Neuronal stem cell (in vitro differentiated cells): ENCODE results near the gene TSPAN9.

Source experiments
- DNase-seq: peaks from one replicate; pipeline ENCODE4 v3.0.0-alpha.2; 2013; ENCODE audit warnings: low spot score
- H2AFZ ChIP-seq: one replicate; pipeline ENCODE4 v1.6.1; 2013; ENCODE audit warnings: mild to moderate bottlenecking, low read length, inconsistent platforms
- H2AK5ac ChIP-seq: 2 replicates; pipeline ENCODE4 v1.6.1; 2013; ENCODE audit warnings: low read depth, mild to moderate bottlenecking, inconsistent platforms, low read length, moderate library complexity, mixed read lengths
- H2BK120ac ChIP-seq: 2 replicates; pipeline ENCODE4 v1.6.1; 2013; ENCODE audit warnings: low read depth, mild to moderate bottlenecking, inconsistent platforms, low read length, moderate library complexity, mixed read lengths
- H2BK12ac ChIP-seq: one replicate; pipeline ENCODE4 v1.6.1; 2013; ENCODE audit warnings: low read length, inconsistent platforms
- H2BK15ac ChIP-seq: 2 replicates; pipeline ENCODE4 v1.6.1; 2013; ENCODE audit warnings: mild to moderate bottlenecking, low read length, inconsistent platforms, mixed read lengths
- H2BK5ac ChIP-seq: one replicate; pipeline ENCODE4 v1.6.1; 2013; ENCODE audit warnings: inconsistent platforms, mild to moderate bottlenecking, low read length, moderate library complexity
- H3K14ac ChIP-seq: one replicate; pipeline ENCODE4 v1.6.1; 2013; ENCODE audit warnings: low read length, inconsistent platforms
- H3K18ac ChIP-seq: 2 replicates; pipeline ENCODE4 v1.6.1; 2013; ENCODE audit warnings: low read length, inconsistent platforms
- H3K23ac ChIP-seq: 2 replicates; pipeline ENCODE4 v1.6.1; 2013; ENCODE audit warnings: low read depth, mild to moderate bottlenecking, mixed read lengths, low read length, inconsistent platforms; ENCODE audit not compliant: poor library complexity
- H3K27ac ChIP-seq: replicated peaks from 3 replicates; pipeline ENCODE4 v1.5.1; 2013; ENCODE audit warnings: low read length, inconsistent platforms
- H3K27me3 ChIP-seq, 3 experiments: 2 replicates each; pipeline ENCODE4 v1.6.1; 2013; ENCODE audit warnings: low read length in 3 of 3, mild to moderate bottlenecking in 2 of 3, inconsistent platforms in 1 of 3, low read depth in 1 of 3, mixed read lengths in 1 of 3, moderate library complexity in 1 of 3; ENCODE audit not compliant: control insufficient read depth in 3 of 3, insufficient read depth in 3 of 3
- H3K36me3 ChIP-seq, 2 donors: replicated peaks in 1 of 2; 2 replicates each; pipeline ENCODE4 v1.6.1; 2013; ENCODE audit warnings: low read length in 2 of 2; ENCODE audit not compliant: control insufficient read depth in 2 of 2, insufficient read depth in 2 of 2
- H3K4ac ChIP-seq: 2 replicates; pipeline ENCODE4 v1.6.1; 2013; ENCODE audit warnings: inconsistent platforms, mild to moderate bottlenecking, low read length, moderate library complexity
- H3K4me1 ChIP-seq, 2 donors: 1 replicate in 1 of 2; 2 replicates in 1 of 2; pipeline ENCODE4 v1.6.1; 2013; ENCODE audit warnings: low read length in 2 of 2, low read depth in 1 of 2; ENCODE audit not compliant: control insufficient read depth in 2 of 2, insufficient read depth in 1 of 2
- H3K4me2 ChIP-seq: one replicate; pipeline ENCODE4 v1.6.1; 2013; ENCODE audit warnings: mild to moderate bottlenecking, low read length, inconsistent platforms; ENCODE audit not compliant: insufficient read depth, poor library complexity, severe bottlenecking
- H3K4me3 ChIP-seq, 2 donors: 2 replicates each; pipeline ENCODE4 v1.5.1; 2013; ENCODE audit warnings: low read length in 2 of 2, mild to moderate bottlenecking in 2 of 2, inconsistent platforms in 1 of 2, moderate library complexity in 1 of 2
- H3K79me1 ChIP-seq: one replicate; pipeline ENCODE4 v1.6.1; 2013; ENCODE audit warnings: low read depth, mild to moderate bottlenecking, inconsistent platforms, low read length, moderate library complexity
- H3K9ac ChIP-seq: one replicate; pipeline ENCODE4 v1.6.1; 2013; ENCODE audit warnings: mild to moderate bottlenecking, low read depth, low read length, inconsistent platforms; ENCODE audit not compliant: poor library complexity
- H3K9me3 ChIP-seq, 2 donors: replicated peaks in 1 of 2; 2 replicates each; pipeline versions ENCODE3 to v1.6.1; 2013; ENCODE audit warnings: low read length in 2 of 2, mild to moderate bottlenecking in 2 of 2, inconsistent platforms in 1 of 2, low read depth in 1 of 2, mixed read lengths in 1 of 2, moderate library complexity in 1 of 2; ENCODE audit not compliant: control insufficient read depth in 2 of 2, insufficient read depth in 1 of 2
- H4K8ac ChIP-seq: one replicate; pipeline ENCODE4 v1.6.1; 2013; ENCODE audit warnings: low read depth, mild to moderate bottlenecking, inconsistent platforms, low read length, moderate library complexity
- H4K91ac ChIP-seq: one replicate; pipeline ENCODE4 v1.6.1; 2013; ENCODE audit warnings: low read length, low read depth, mild to moderate bottlenecking, inconsistent platforms; ENCODE audit not compliant: poor library complexity
- WGBS, 2 donors: extraction: QIAGEN DNeasy Blood & Tissue Kit; methylation state at CpG; one replicate each; pipeline ENCODE4 v1.1.7; 2013; ENCODE audit warnings: missing lambda C conversion rate in 2 of 2, mixed read lengths in 1 of 2; ENCODE audit not compliant: insufficient read length in 2 of 2, insufficient replicate concordance in 1 of 2; ENCODE audit errors: extremely low coverage in 2 of 2; 5-methylcytosine and 5-hydroxymethylcytosine counted together

Gene TSPAN9

GRCh38 chr12:3119192-3119755 lies 42.1 kb downstream of the TSPAN9 start:
- no peaks in the 10 kb centered on the region for H3K36me3 ChIP-seq
- no peak overlapping the region for H2BK5ac ChIP-seq
- H3K4me1 ChIP-seq = peaks cover 7 to 25% of the 10 kb centered on the region in 2 donors
- H3K4me2 ChIP-seq = no peak overlapping the region
- no peak overlapping the region for H3K4ac ChIP-seq
- no peak overlapping the region for H2BK15ac ChIP-seq
- no peak overlapping the region for H4K8ac ChIP-seq
- peaks cover 5 to 7% of the 10 kb centered on the region in 2 donors for H3K9me3 ChIP-seq
- H3K18ac ChIP-seq = no peak overlapping the region
- H3K9ac ChIP-seq = no peak overlapping the region
- WGBS, 2 donors = no CpG with 5 or more reads among the region's 9 CpGs
- no peaks in the 10 kb centered on the region for H3K27me3 ChIP-seq
- H2AK5ac ChIP-seq = no peak overlapping the region
- H2AFZ ChIP-seq = no peak overlapping the region
- H3K79me1 ChIP-seq = no peaks in the 10 kb centered on the region
- DNase-seq = no peak
- H3K27ac ChIP-seq = no peak overlapping the region
- no peak overlapping the region for H3K23ac ChIP-seq
- no peak overlapping the region for H4K91ac ChIP-seq
- H2BK12ac ChIP-seq = no peak overlapping the region
- H2BK120ac ChIP-seq = no peak overlapping the region
- no peak overlapping the region for H3K14ac ChIP-seq
- no peak overlapping the region for H3K4me3 ChIP-seq

GRCh38 chr12:3119756-3120601 lies 42.8 kb downstream of the TSPAN9 start:
- no peak overlapping the region for H3K14ac ChIP-seq
- H2BK12ac ChIP-seq = no peak overlapping the region
- H3K79me1 ChIP-seq = no peaks in the 10 kb centered on the region
- no peaks in the 10 kb centered on the region for H3K36me3 ChIP-seq
- no peak overlapping the region for H3K4ac ChIP-seq
- no peak overlapping the region for H3K4me2 ChIP-seq
- no peaks in the 10 kb centered on the region for H3K27me3 ChIP-seq
- peak overlapping the region; percentile 9 for H3K9ac ChIP-seq
- H2BK120ac ChIP-seq = peak overlapping the region; percentile 37
- peak overlapping the region; percentile 75 for H3K23ac ChIP-seq
- H3K4me1 ChIP-seq = peaks cover 7 to 25% of the 10 kb centered on the region in 2 donors
- H2BK5ac ChIP-seq = no peak overlapping the region
- no peak overlapping the region for H3K27ac ChIP-seq
- no peak overlapping the region for H3K4me3 ChIP-seq
- H2AFZ ChIP-seq = no peak overlapping the region
- H3K18ac ChIP-seq = no peak overlapping the region
- H2AK5ac ChIP-seq = no peak overlapping the region
- no CpG with 5 or more reads among the region's 17 CpGs for WGBS, 2 donors
- no peak overlapping the region for H4K91ac ChIP-seq
- H3K9me3 ChIP-seq = peaks cover 5 to 7% of the 10 kb centered on the region in 2 donors
- peak overlapping the region; percentile 30 for H2BK15ac ChIP-seq
- no peak for DNase-seq
- H4K8ac ChIP-seq = no peak overlapping the region

DNA sequence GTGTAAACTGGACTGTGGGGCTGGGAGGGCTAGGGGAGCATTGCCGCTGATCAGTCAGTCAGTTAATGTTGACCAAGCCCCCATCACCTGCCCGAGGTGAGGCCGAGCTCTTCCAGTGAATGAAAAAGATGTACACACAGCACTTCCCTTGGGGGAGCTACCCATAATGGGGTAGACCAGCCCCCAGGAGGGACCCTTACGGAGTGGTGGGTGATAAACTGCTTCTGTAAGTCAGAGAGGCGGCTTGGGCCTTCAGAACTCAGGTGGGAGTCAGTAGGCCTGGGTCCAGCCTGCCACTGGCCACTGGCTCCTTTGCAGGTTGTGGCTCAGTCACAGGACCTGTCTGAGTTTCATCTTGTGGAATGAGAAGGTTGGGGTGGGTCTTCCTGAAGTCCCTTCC lies 43.5 kb downstream of the TSPAN9 start:
- H3K14ac ChIP-seq = no peak overlapping the region
- no peak for DNase-seq
- peak overlapping the region; percentile 75 for H3K23ac ChIP-seq
- no peak overlapping the region for H3K4me2 ChIP-seq
- no peak overlapping the region for H3K27ac ChIP-seq
- peak overlapping the region; percentile 37 for H2BK120ac ChIP-seq
- no peak overlapping the region for H2BK5ac ChIP-seq
- H3K36me3 ChIP-seq = no peaks in the 10 kb centered on the region
- no peak overlapping the region for H3K4ac ChIP-seq
- H3K18ac ChIP-seq = peak overlapping the region; percentile 54
- WGBS, 2 donors = no CpG with 5 or more reads among the region's 5 CpGs
- H3K27me3 ChIP-seq = no peaks in the 10 kb centered on the region
- H4K91ac ChIP-seq = no peak overlapping the region
- H2AFZ ChIP-seq = no peak overlapping the region
- no peak overlapping the region for H3K4me3 ChIP-seq
- H3K9me3 ChIP-seq = peaks cover 5 to 7% of the 10 kb centered on the region in 2 donors
- H4K8ac ChIP-seq = no peak overlapping the region
- H2BK12ac ChIP-seq = no peak overlapping the region
- peak overlapping the region; percentile 9 for H3K9ac ChIP-seq
- H2BK15ac ChIP-seq = peak overlapping the region; percentile 30
- no peaks in the 10 kb centered on the region for H3K79me1 ChIP-seq
- peaks cover 7 to 24% of the 10 kb centered on the region in 2 donors for H3K4me1 ChIP-seq
- H2AK5ac ChIP-seq = no peak overlapping the region
